T47D (cell line): ENCODE results near the gene MGMT.

Experiments
- DNase-seq, 2 experiments: peaks; one replicate each; pipeline versions ENCODE4 v3.0.0 to v3.0.0-alpha.2; 2011 to 2012; ENCODE audit warnings: low read depth in 1 of 2, low spot score in 1 of 2
- JUND ChIP-seq: IDR thresholded peaks from 2 replicates; pipeline ENCODE4 v1.6.1; 2012; ENCODE audit warnings: low read depth
- in situ Hi-C: cut with HindIII; loops from 2 replicates; pipeline ENCODE4 v1.10.0; 2016; ENCODE audit warnings: low sequenced_read_pairs, low pct_unique_long_range_greater_than_20kb

The MGMT gene

GRCh38 chr10:129462257-129462795 is 4.7 kb upstream of the MGMT start:
- DNase-seq = peak in 1 of 2 experiments; percentile 55
- TF ChIP-seq JUND = no peak
- in situ Hi-C loops = no loop called here

GRCh38 chr10:129464251-129464650 is 2.8 kb upstream of the MGMT start:
- DNase-seq = peak in 1 of 2 experiments; percentile 44
- no peak for TF ChIP-seq JUND
- in situ Hi-C loops = no loop called here

- no peak for DNase-seq
- TF ChIP-seq JUND = no peak
- in situ Hi-C loops = no loop called here
Observed at GRCh38 chr10:129465796-129466702, 992 bp upstream of the MGMT start.

GRCh38 chr10:129467359-129468064 is 471 bp downstream of the MGMT start:
- no peak for TF ChIP-seq JUND
- in situ Hi-C loops = no loop called here
- peak; percentile 10 to 11 for DNase-seq

GRCh38 chr10:129468187-129468586 is 1.1 kb downstream of the MGMT start:
- no peak for DNase-seq
- in situ Hi-C loops = no loop called here
- TF ChIP-seq JUND = no peak

GRCh38 chr10:129470103-129470851 is 3.2 kb downstream of the MGMT start:
- TF ChIP-seq JUND = no peak
- DNase-seq = no peak
- in situ Hi-C loops = no loop called here

- in situ Hi-C loops = no loop called here
- DNase-seq = no peak
- TF ChIP-seq JUND = no peak
Observed at GRCh38 chr10:129471447-129472175, 4.6 kb downstream of the MGMT start.

GRCh38 chr10:129472696-129473555 is 5.9 kb downstream of the MGMT start:
- DNase-seq = no peak
- in situ Hi-C loops = no loop called here
- TF ChIP-seq JUND = no peak

- DNase-seq = no peak
- TF ChIP-seq JUND = no peak
- in situ Hi-C loops = no loop called here
Observed at GRCh38 chr10:129474642-129475041, 7.6 kb downstream of the MGMT start.

GRCh38 chr10:129476431-129476830 is 9.4 kb downstream of the MGMT start:
- in situ Hi-C loops = no loop called here
- DNase-seq = no peak
- TF ChIP-seq JUND = no peak

- DNase-seq = no peak
- no peak for TF ChIP-seq JUND
- in situ Hi-C loops = no loop called here
Observed at GRCh38 chr10:129477051-129477450, 10.0 kb downstream of the MGMT start.
